Measurements from ENCODE around the gene BLVRB.

Gene BLVRB

GRCh38 chr19:40403262-40403984 lies 62.1 kb downstream of the BLVRB start:
- DNase-seq (ENCODE audit: low read depth, low spot score), result no peak

- no peak for DNase-seq (ENCODE audit: low read depth, low spot score)
Measured at GRCh38 chr19:40400559-40400958, 65.0 kb downstream of the BLVRB start.

GRCh38 chr19:40398417-40399131 lies 67.0 kb downstream of the BLVRB start:
- DNase-seq (ENCODE audit: low read depth, low spot score), result no peak

Data from brain pericyte (primary cell).